ENCODE results near the gene JAM2. TPM values are rescaled to one million over a fixed set of nuclear protein-coding genes. Genes with fewer than 3 reads are reported as not detected.

JAM2 gene
- polyA plus RNA-seq, 2 of the 4 experiments (the other 2 are of a cell fraction), result 0.01 TPM

GRCh38 chr21:25757531-25757930 is 118.5 kb downstream of the JAM2 start:
- FAIRE-seq (no peak), ATAC-seq (no peak), DNase-seq (ENCODE audit: low read depth in 1 of 2, low spot score in 1 of 2) (no peak)
- H3K4me1 ChIP-seq, result no peaks in the 10 kb centered on the region
- H3K4me2 ChIP-seq, result no peak overlapping the region
- TF ChIP-seq HEYL (CRISPR knock-in tag; IDR thresholded peaks at IDR 0.05) (no peak), NFE2L2 (conservative IDR thresholded peaks at IDR 0.05; ENCODE audit: low read length) (no peak), KDM5A (IDR thresholded peaks at IDR 0.05) (no peak), RCOR1 (IDR thresholded peaks at IDR 0.05; ENCODE audit: low read depth, low read length) (no peak), CBX8 (IDR thresholded peaks at IDR 0.05) (no peak), HDAC2 (IDR thresholded peaks at IDR 0.05) (no peak), FOXS1 (CRISPR knock-in tag; IDR thresholded peaks at IDR 0.05) (no peak)
- no peak overlapping the region for H3K4me3 ChIP-seq
- no peaks in the 10 kb centered on the region for H3K9me3 ChIP-seq
- ChIA-PET CTCF (interaction anchor here (0.6 kb wide), 1 partner anchor 13 kb away, joined by 3 read pairs; no protein-coding TSS in a partner anchor), POLR2A (no interaction called here)
- H3K27ac ChIP-seq, result no peak overlapping the region

GRCh38 chr21:25759573-25759972 is 120.5 kb downstream of the JAM2 start:
- H3K9me3 ChIP-seq, result no peaks in the 10 kb centered on the region
- no peak for TF ChIP-seq POLR2AphosphoS2 (conservative IDR thresholded peaks at IDR 0.05; ENCODE audit: low read length)
- TF ChIP-seq HMGXB4 (CRISPR knock-in tag; IDR thresholded peaks at IDR 0.05; ENCODE audit: borderline replicate concordance), result no peak
- no peak for TF ChIP-seq CHD2 (IDR thresholded peaks at IDR 0.05; ENCODE audit: low read length, partially characterized antibody)
- TF ChIP-seq POLR2A (IDR thresholded peaks at IDR 0.05; ENCODE audit: low read length), result no peak
- ChIA-PET POLR2A (no interaction called here), CTCF (no interaction called here)
- H3K4me1 ChIP-seq, result no peaks in the 10 kb centered on the region
- ATAC-seq, result no peak
- FAIRE-seq, result no peak
- DNase-seq (ENCODE audit: low read depth in 1 of 2, low spot score in 1 of 2), result no peak
- 24% methylated on average over 1 of the region's 1 CpG for WGBS (ENCODE audit: missing lambda C conversion rate)
- H3K27ac ChIP-seq, result no peak overlapping the region
- H3K4me3 ChIP-seq, result no peak overlapping the region
- H3K4me2 ChIP-seq, result no peak overlapping the region

DNA sequence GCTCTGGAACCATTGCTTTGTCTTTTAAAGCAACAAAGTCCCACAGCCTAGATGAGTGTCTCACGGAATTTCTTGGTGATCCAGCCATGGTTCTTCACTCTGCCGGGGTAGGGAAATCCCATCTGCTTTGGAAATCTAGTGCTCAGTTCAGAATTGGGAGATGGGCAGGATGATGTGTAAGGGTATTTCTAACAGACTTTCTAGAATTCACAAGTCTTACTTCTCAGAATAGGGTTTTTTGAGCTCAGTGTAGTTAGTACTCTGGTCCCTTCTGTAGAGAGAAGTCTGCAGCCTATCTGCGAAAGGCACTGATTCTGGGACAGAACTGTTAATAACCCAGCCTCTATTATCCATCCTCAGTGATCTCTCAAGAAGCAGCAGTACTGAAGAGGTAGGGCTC is 121.0 kb downstream of the JAM2 start:
- Histone ChIP-seq H3K9me3 (no peaks in the 10 kb centered on the region), H3K27ac (no peak overlapping the region), H3K4me3 (no peak overlapping the region), H3K4me1 (no peaks in the 10 kb centered on the region), H3K4me2 (no peak overlapping the region)
- POLR2A ChIA-PET, result no interaction called here
- CTCF ChIA-PET, result no interaction called here
- no peak for TF ChIP-seq RNF2 (IDR thresholded peaks at IDR 0.05; ENCODE audit: borderline replicate concordance, low read depth)
- no peak for TF ChIP-seq TP53 (CRISPR knock-in tag; IDR thresholded peaks at IDR 0.05)
- TF ChIP-seq HMGXB4 (CRISPR knock-in tag; IDR thresholded peaks at IDR 0.05; ENCODE audit: borderline replicate concordance), result no peak
- TF ChIP-seq, protein P1, sequence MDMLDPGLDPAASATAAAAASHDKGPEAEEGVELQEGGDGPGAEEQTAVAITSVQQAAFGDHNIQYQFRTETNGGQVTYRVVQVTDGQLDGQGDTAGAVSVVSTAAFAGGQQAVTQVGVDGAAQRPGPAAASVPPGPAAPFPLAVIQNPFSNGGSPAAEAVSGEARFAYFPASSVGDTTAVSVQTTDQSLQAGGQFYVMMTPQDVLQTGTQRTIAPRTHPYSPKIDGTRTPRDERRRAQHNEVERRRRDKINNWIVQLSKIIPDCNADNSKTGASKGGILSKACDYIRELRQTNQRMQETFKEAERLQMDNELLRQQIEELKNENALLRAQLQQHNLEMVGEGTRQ (IDR thresholded peaks at IDR 0.05), result no peak
- TF ChIP-seq MAFK (IDR thresholded peaks at IDR 0.05; ENCODE audit: partially characterized antibody), result no peak
- TF ChIP-seq, protein P2, sequence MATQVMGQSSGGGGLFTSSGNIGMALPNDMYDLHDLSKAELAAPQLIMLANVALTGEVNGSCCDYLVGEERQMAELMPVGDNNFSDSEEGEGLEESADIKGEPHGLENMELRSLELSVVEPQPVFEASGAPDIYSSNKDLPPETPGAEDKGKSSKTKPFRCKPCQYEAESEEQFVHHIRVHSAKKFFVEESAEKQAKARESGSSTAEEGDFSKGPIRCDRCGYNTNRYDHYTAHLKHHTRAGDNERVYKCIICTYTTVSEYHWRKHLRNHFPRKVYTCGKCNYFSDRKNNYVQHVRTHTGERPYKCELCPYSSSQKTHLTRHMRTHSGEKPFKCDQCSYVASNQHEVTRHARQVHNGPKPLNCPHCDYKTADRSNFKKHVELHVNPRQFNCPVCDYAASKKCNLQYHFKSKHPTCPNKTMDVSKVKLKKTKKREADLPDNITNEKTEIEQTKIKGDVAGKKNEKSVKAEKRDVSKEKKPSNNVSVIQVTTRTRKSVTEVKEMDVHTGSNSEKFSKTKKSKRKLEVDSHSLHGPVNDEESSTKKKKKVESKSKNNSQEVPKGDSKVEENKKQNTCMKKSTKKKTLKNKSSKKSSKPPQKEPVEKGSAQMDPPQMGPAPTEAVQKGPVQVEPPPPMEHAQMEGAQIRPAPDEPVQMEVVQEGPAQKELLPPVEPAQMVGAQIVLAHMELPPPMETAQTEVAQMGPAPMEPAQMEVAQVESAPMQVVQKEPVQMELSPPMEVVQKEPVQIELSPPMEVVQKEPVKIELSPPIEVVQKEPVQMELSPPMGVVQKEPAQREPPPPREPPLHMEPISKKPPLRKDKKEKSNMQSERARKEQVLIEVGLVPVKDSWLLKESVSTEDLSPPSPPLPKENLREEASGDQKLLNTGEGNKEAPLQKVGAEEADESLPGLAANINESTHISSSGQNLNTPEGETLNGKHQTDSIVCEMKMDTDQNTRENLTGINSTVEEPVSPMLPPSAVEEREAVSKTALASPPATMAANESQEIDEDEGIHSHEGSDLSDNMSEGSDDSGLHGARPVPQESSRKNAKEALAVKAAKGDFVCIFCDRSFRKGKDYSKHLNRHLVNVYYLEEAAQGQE (IDR thresholded peaks at IDR 0.05), result no peak
- TF ChIP-seq CHD4 (IDR thresholded peaks at IDR 0.05; ENCODE audit: borderline replicate concordance), result no peak
- no peak for TF ChIP-seq ZC3H11A (IDR thresholded peaks at IDR 0.05)
- WGBS (ENCODE audit: missing lambda C conversion rate), result 97% methylated on average over 3 of the region's 3 CpGs
- FAIRE-seq (no peak), ATAC-seq (no peak), DNase-seq (ENCODE audit: low read depth in 1 of 2, low spot score in 1 of 2) (no peak)
